K562 (cell line): ENCODE data around the gene MAP2K6. TPM values are rescaled to one million over a fixed set of nuclear protein-coding genes. Genes with fewer than 3 reads are reported as not detected.

Experiments used
- ATAC-seq: fragments of 200-7000 bp; cut with Tn5 transposase; 3 replicates; pipeline ENCODE4 v1.9.1; 2020; ENCODE audit warnings: moderate library complexity
- BruUV-seq: library from RNA; stranded (reverse); fragments of 400-500 nt; replicated peaks from 2 replicates; lab custom pipeline; 2021; lab: Mats Ljungman, UMichigan
- CTCF ChIA-PET: fragments of 300-600 bp; formaldehyde crosslinking; extraction: SDS; loops from one replicate; lab custom pipeline; 2021; ENCODE audit warnings: low intra/inter-chr PET ratio; lab: Yijun Ruan, JAX
- POLR2A ChIA-PET: fragments of 300-600, 350-650 bp; sonication (Branson Sonifier 250); formaldehyde crosslinking; extraction: SDS; loops from one replicate; lab custom pipeline; 2021; ENCODE audit warnings: antibody characterized with exemption, inconsistent platforms; lab: Yijun Ruan, JAX
- DNase-seq, 4 experiments: peaks; one replicate each; pipeline versions ENCODE4 v3.0.0 to v3.0.0-alpha.2; 2011 to 2018; ENCODE audit warnings: low spot score in 3 of 4, mixed read lengths in 3 of 4; ENCODE audit errors: extremely low read depth in 1 of 4
- FAIRE-seq: peaks from 2 replicates; lab custom pipeline; 2011; peaks lifted over from hg19 to GRCh38; lab: Jason Lieb, UNC
- H2AFZ ChIP-seq: 2 replicates; pipeline ENCODE4 v1.6.0; 2011; ENCODE audit warnings: low read depth, low read length, control low read depth, inconsistent platforms
- H3K27ac ChIP-seq: fragments of 200-600 bp; 3 replicates; pipeline ENCODE4 v1.8.0; 2011; ENCODE audit warnings: low read depth, mild to moderate bottlenecking, control low read depth, inconsistent platforms, low read length, moderate library complexity, mixed read lengths; ENCODE audit errors: extremely low read depth
- H3K27me3 ChIP-seq, 2 experiments: fragments of 300-600 bp in 1 of 2; 2 replicates in 1 of 2; 3 replicates in 1 of 2; pipeline versions ENCODE4 v1.6.0 to v1.8.0; 2011; ENCODE audit warnings: inconsistent platforms in 2 of 2, low read length in 2 of 2, mild to moderate bottlenecking in 1 of 2, mixed read lengths in 1 of 2, moderate library complexity in 1 of 2; ENCODE audit not compliant: control insufficient read depth in 2 of 2, insufficient read depth in 2 of 2
- H3K36me3 ChIP-seq: fragments of 300-600 bp; 3 replicates; pipeline ENCODE4 v1.8.0; 2011; ENCODE audit warnings: mild to moderate bottlenecking, low read length, inconsistent platforms; ENCODE audit not compliant: control insufficient read depth, insufficient read depth
- H3K4me1 ChIP-seq, 2 experiments: fragments of 200-600 bp in 1 of 2; replicated peaks in 1 of 2; 2 replicates in 1 of 2; 3 replicates in 1 of 2; pipeline versions ENCODE4 v1.5.1 to v1.8.0; 2011; ENCODE audit warnings: inconsistent platforms in 2 of 2, low read length in 2 of 2, mild to moderate bottlenecking in 1 of 2, mixed read lengths in 1 of 2, moderate library complexity in 1 of 2; ENCODE audit not compliant: control insufficient read depth in 2 of 2, insufficient read depth in 2 of 2
- H3K4me2 ChIP-seq: 2 replicates; pipeline ENCODE4 v1.6.1; 2011; ENCODE audit warnings: low read length, control low read depth, inconsistent platforms, mixed read lengths; ENCODE audit not compliant: insufficient read depth
- H3K4me3 ChIP-seq: fragments of 200-600 bp; sonication (generic), shearing (Covaris generic); 2 replicates; pipeline ENCODE4 v1.5.1; 2016; ENCODE audit warnings: control low read depth, inconsistent platforms
- H3K79me2 ChIP-seq: fragments of 200-600 bp; 3 replicates; pipeline ENCODE4 v1.8.0; 2011; ENCODE audit warnings: low read length, inconsistent platforms; ENCODE audit not compliant: control insufficient read depth, insufficient read depth
- H3K9ac ChIP-seq, 2 experiments: 2 replicates each; pipeline versions ENCODE4 v1.6.0 to v1.6.1; 2011; ENCODE audit warnings: low read depth in 2 of 2, low read length in 2 of 2, control low read depth in 1 of 2, inconsistent platforms in 1 of 2, mild to moderate bottlenecking in 1 of 2, mixed read lengths in 1 of 2; ENCODE audit not compliant: insufficient read depth in 1 of 2
- H3K9me1 ChIP-seq: one replicate; pipeline ENCODE4 v1.6.0; 2011; ENCODE audit warnings: inconsistent platforms, mild to moderate bottlenecking, low read length, moderate library complexity; ENCODE audit not compliant: control insufficient read depth, insufficient read depth
- H3K9me3 ChIP-seq: replicated peaks from 2 replicates; pipeline ENCODE4 v1.5.1; 2011; ENCODE audit warnings: low read depth, low read length, inconsistent platforms; ENCODE audit not compliant: control insufficient read depth, insufficient read depth
- H4K20me1 ChIP-seq: replicated peaks from 2 replicates; pipeline ENCODE4 v1.6.1; 2011; ENCODE audit warnings: low read length, inconsistent platforms, mixed read lengths; ENCODE audit not compliant: control insufficient read depth, insufficient read depth
- MEIS2 ChIP-seq: fragments of 450-650 bp; IDR thresholded peaks from 2 replicates; pipeline ENCODE4 v1.6.1; 2014; ENCODE audit warnings: mild to moderate bottlenecking; ENCODE audit not compliant: partially characterized antibody
- WGBS: fragments of 100-300 bp; shearing (Covaris generic); methylation state at CpG from one replicate; pipeline ENCODE4 v1.1.6; 2016; ENCODE audit warnings: low coverage, mixed read lengths; ENCODE audit not compliant: insufficient coverage; ENCODE audit errors: missing lambda C conversion rate; 5-methylcytosine and 5-hydroxymethylcytosine counted together
- in situ Hi-C: fragments of 300-500 bp; cut with MboI; formaldehyde crosslinking; loops from 4 replicates; pipeline ENCODE4 v1.15.0; 2018; ENCODE audit warnings: inconsistent platforms, mixed read lengths
- intact Hi-C: fragments of 100-400 bp; cut with micrococcal nuclease; formaldehyde crosslinking; loops from 2 replicates; pipeline ENCODE4 v1.14.2; 2022
- polyA plus RNA-seq, 8 experiments: library from polyadenylated mRNA; depleted of rRNA in 4 of 8; stranded (reverse) in 5 of 8; unstranded in 3 of 8; fragments of >200 nt; fragmentation: Nextera tagmentation in 2 of 8; fragmentation: Illumina TruSeq in 1 of 8; extraction: Ambion mirVana in 2 of 8; extraction: Trizol in 1 of 8; gene quantifications; 2 replicates each; pipeline versions ENCODE4 v1.2.1 to v1.2.3, GENCODE V29; 2011 to 2014; ENCODE audit warnings: inconsistent platforms in 1 of 8, missing spikeins in 1 of 8
- total RNA-seq, 7 experiments: library from RNA; depleted of rRNA in 6 of 7; stranded (reverse); fragments of >200 nt in 6 of 7; fragmentation: Illumina TruSeq in 2 of 7; extraction: Trizol in 2 of 7; gene quantifications; 2 replicates each; pipeline versions ENCODE4 v1.2.1 to v1.2.3, GENCODE V29; 2011 to 2021; ENCODE audit warnings: low replicate concordance in 1 of 7
- TF ChIP-seq, protein P1 (sequence below), 2 experiments: fragments of 450-650 bp; formaldehyde crosslinking in 1 of 2; IDR thresholded peaks; 2 replicates each; pipeline versions ENCODE4 v1.4.0 to v1.6.1; 2014 to 2020; ENCODE audit warnings: mild to moderate bottlenecking in 2 of 2, borderline replicate concordance in 1 of 2, low read depth in 1 of 2

The MAP2K6 gene
- total and polyA plus RNA-seq, 9 of the 15 experiments (the other 6 are each of a cell fraction or from before 2014, with no cell fraction given) = 0.07 to 0.13 TPM; not detected in 7

DNA sequence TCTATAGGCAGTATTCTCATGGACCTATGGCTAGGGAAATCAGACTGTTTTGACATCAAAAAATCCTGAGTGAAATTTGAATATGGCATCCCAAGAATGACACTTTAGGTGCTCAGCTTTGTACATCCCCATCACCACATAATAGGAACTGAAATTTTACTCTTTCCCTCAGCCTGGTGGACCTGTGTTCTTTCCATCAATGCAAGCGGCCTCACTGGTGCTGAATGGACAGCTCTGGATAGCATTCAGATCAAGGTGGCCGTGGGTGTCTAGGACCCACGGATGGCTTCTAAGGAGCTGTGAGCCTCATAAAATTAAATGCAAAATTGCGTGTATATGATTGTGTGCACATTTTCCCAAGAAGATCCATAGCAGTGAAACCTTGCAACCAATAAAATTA is 152.6 kb downstream of the MAP2K6 start:
- H3K36me3 ChIP-seq = no peaks in the 10 kb centered on the region
- WGBS = 0% methylated on average over 4 of the region's 4 CpGs
- no peak overlapping the region for H2AFZ ChIP-seq
- H3K4me2 ChIP-seq = no peak overlapping the region
- DNase-seq (no peak), ATAC-seq (no peak), FAIRE-seq (no peak)
- BruUV-seq = no TSS peak
- no peaks in the 10 kb centered on the region for H3K27me3 ChIP-seq
- no peaks in the 10 kb centered on the region for H3K4me1 ChIP-seq
- H3K9ac ChIP-seq = no peak overlapping the region
- no peaks in the 10 kb centered on the region for H3K9me3 ChIP-seq
- no peak overlapping the region for H3K27ac ChIP-seq
- no peak overlapping the region for H3K4me3 ChIP-seq
- H3K79me2 ChIP-seq = no peaks in the 10 kb centered on the region
- H4K20me1 ChIP-seq = no peaks in the 10 kb centered on the region
- CTCF ChIA-PET = interaction anchor here (1.2 kb wide), 1 partner anchor 601 kb away, joined by 3 read pairs; no protein-coding TSS in a partner anchor
- POLR2A ChIA-PET = no interaction called here
- TF ChIP-seq MEIS2 = no peak
- TF ChIP-seq, protein P1, sequence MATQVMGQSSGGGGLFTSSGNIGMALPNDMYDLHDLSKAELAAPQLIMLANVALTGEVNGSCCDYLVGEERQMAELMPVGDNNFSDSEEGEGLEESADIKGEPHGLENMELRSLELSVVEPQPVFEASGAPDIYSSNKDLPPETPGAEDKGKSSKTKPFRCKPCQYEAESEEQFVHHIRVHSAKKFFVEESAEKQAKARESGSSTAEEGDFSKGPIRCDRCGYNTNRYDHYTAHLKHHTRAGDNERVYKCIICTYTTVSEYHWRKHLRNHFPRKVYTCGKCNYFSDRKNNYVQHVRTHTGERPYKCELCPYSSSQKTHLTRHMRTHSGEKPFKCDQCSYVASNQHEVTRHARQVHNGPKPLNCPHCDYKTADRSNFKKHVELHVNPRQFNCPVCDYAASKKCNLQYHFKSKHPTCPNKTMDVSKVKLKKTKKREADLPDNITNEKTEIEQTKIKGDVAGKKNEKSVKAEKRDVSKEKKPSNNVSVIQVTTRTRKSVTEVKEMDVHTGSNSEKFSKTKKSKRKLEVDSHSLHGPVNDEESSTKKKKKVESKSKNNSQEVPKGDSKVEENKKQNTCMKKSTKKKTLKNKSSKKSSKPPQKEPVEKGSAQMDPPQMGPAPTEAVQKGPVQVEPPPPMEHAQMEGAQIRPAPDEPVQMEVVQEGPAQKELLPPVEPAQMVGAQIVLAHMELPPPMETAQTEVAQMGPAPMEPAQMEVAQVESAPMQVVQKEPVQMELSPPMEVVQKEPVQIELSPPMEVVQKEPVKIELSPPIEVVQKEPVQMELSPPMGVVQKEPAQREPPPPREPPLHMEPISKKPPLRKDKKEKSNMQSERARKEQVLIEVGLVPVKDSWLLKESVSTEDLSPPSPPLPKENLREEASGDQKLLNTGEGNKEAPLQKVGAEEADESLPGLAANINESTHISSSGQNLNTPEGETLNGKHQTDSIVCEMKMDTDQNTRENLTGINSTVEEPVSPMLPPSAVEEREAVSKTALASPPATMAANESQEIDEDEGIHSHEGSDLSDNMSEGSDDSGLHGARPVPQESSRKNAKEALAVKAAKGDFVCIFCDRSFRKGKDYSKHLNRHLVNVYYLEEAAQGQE (IDR thresholded peaks at IDR 0.05; ENCODE audit: borderline replicate concordance) = peak; percentile 54
- TF ChIP-seq, protein P1 (CRISPR knock-in tag; IDR thresholded peaks at IDR 0.05; ENCODE audit: low read depth) = no peak
- intact Hi-C loops = loop anchor here (5.0 kb wide), 1 partner anchor 985 kb away; no protein-coding TSS in a partner anchor
- no peaks in the 10 kb centered on the region for H3K9me1 ChIP-seq
- in situ Hi-C loops = no loop called here
